ENCODE data around the gene GLS2.
"Not testable (repeated sequence)": the region's sequence is repeated elsewhere in the genome, so short reads cannot be mapped to it uniquely, and the experiment has no call there.

DNA sequence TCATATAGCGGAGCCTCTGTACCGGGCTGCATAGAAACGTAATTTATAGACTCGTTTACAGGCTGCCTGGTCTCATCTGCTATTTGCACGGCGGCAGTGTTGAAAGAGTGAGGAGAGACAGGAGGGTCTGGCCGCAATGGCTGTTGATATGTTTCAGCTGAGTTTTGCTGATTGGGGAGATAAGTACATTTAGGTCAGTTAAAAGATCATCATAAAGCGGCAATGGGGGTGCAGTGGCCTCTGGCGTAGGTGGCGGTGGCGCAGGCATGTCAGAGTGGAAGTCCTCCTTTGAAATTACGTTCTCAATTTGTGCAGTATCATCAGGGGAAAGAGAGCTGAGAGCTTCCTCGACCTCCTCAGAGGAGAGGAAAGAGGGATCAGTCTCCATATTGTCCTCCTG, 11.9 kb upstream of the GLS2 start:
- TF ChIP-seq, protein P1, sequence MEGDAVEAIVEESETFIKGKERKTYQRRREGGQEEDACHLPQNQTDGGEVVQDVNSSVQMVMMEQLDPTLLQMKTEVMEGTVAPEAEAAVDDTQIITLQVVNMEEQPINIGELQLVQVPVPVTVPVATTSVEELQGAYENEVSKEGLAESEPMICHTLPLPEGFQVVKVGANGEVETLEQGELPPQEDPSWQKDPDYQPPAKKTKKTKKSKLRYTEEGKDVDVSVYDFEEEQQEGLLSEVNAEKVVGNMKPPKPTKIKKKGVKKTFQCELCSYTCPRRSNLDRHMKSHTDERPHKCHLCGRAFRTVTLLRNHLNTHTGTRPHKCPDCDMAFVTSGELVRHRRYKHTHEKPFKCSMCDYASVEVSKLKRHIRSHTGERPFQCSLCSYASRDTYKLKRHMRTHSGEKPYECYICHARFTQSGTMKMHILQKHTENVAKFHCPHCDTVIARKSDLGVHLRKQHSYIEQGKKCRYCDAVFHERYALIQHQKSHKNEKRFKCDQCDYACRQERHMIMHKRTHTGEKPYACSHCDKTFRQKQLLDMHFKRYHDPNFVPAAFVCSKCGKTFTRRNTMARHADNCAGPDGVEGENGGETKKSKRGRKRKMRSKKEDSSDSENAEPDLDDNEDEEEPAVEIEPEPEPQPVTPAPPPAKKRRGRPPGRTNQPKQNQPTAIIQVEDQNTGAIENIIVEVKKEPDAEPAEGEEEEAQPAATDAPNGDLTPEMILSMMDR (IDR thresholded peaks at IDR 0.05): not testable (repeated sequence)
- not testable (repeated sequence) for TF ChIP-seq POLR2AphosphoS5, POLR2A (IDR thresholded peaks at IDR 0.05)
